H7 (cell line): Measurements from ENCODE around the gene PIM3. TPM values are rescaled to one million over a fixed set of nuclear protein-coding genes. Genes with fewer than 3 reads are reported as not detected.
A peak's percentile ranks its signal among the peaks of the same experiment; 100 is the strongest.

Source experiments
- DNase-seq: peaks from one replicate; pipeline ENCODE4 v3.0.0; 2012
- H3K27me3 ChIP-seq: 2 replicates; pipeline ENCODE4 v1.6.0; 2011; ENCODE audit warnings: mild to moderate bottlenecking, low read length; ENCODE audit not compliant: control insufficient read depth, insufficient read depth
- H3K36me3 ChIP-seq: replicated peaks from 2 replicates; pipeline ENCODE4 v1.5.1; 2011; ENCODE audit warnings: low read length; ENCODE audit not compliant: control insufficient read depth, insufficient read depth
- H3K4me3 ChIP-seq: 2 replicates; pipeline ENCODE4 v1.5.1; 2011; ENCODE audit warnings: low read depth, mild to moderate bottlenecking, control low read depth, low read length, moderate library complexity; ENCODE audit not compliant: insufficient read depth
- total RNA-seq: library from RNA; depleted of rRNA; stranded (reverse); fragments of >200 nt; shearing (Covaris generic); gene quantifications from 2 replicates; pipeline ENCODE4 v1.2.3, GENCODE V29; 2014

Gene PIM3
- total RNA-seq, 1 experiment from 2014 or later: 71.2 TPM

DNA sequence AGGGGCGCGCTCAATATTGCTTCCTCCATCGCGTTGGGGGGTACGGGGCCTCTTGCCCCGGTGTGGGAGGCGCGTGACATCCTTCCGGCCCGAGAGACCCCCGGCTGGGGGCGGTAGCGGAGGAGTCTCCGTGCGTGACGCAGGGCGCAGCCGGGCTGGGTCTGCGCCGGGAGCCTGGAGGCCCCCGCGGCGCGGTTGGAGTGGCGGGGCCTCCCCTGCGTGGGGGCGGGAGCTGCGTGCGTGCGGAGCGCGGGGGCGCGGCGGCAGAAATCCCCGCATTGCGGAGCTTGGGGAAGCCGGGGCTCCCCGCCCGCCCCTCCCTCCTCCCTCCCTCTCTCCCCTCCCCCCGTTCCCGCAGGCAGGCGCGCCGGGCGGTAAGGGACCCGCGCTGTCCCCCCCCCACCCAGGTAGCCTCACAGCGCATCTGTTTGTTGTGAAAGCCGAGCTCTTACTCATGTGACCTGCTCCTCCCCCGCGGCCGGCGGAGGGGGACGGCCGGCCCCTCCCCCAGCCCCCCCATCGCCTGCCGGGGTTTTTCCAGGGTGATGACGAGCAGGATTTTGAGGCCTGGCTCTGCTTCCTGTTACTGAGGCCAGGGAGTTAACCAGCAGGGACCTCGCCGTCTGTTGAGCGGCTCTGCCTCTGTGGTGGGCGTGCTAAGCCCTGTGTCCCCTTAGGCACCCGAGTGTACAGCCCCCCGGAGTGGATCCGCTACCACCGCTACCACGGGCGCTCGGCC is 1.6 kb downstream of the PIM3 start:
- peaks cover 5% of the 10 kb centered on the region; the same call in 1 of the 2 replicates for H3K27me3 ChIP-seq
- peak; percentile 97 for DNase-seq
- peaks cover 7% of the 10 kb centered on the region for H3K36me3 ChIP-seq
- peak overlapping the region; percentile 91 for H3K4me3 ChIP-seq

DNA sequence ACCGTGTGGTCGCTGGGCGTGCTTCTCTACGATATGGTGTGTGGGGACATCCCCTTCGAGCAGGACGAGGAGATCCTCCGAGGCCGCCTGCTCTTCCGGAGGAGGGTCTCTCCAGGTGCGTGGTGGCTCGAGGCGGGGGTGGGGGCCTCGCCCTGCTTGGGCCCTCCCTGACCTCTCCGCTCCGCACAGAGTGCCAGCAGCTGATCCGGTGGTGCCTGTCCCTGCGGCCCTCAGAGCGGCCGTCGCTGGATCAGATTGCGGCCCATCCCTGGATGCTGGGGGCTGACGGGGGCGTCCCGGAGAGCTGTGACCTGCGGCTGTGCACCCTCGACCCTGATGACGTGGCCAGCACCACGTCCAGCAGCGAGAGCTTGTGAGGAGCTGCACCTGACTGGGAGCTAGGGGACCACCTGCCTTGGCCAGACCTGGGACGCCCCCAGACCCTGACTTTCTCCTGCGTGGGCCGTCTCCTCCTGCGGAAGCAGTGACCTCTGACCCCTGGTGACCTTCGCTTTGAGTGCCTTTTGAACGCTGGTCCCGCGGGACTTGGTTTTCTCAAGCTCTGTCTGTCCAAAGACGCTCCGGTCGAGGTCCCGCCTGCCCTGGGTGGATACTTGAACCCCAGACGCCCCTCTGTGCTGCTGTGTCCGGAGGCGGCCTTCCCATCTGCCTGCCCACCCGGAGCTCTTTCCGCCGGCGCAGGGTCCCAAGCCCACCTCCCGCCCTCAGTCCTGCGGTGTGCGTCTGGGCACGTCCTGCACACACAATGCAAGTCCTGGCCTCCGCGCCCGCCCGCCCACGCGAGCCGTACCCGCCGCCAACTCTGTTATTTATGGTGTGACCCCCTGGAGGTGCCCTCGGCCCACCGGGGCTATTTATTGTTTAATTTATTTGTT is 2.4 kb downstream of the PIM3 start:
- DNase-seq: peak; percentile 48
- peak overlapping the region; percentile 24; the same call in 1 of the 2 replicates for H3K4me3 ChIP-seq
- peaks cover 5% of the 10 kb centered on the region; the same call in 1 of the 2 replicates for H3K27me3 ChIP-seq
- peaks cover 7% of the 10 kb centered on the region for H3K36me3 ChIP-seq

DNA sequence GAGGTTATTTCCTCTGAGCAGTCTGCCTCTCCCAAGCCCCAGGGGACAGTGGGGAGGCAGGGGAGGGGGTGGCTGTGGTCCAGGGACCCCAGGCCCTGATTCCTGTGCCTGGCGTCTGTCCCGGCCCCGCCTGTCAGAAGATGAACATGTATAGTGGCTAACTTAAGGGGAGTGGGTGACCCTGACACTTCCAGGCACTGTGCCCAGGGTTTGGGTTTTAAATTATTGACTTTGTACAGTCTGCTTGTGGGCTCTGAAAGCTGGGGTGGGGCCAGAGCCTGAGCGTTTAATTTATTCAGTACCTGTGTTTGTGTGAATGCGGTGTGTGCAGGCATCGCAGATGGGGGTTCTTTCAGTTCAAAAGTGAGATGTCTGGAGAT is 3.1 kb downstream of the PIM3 start:
- Histone ChIP-seq H3K27me3 (peaks cover 5% of the 10 kb centered on the region; the same call in 1 of the 2 replicates), H3K36me3 (peaks cover 7% of the 10 kb centered on the region), H3K4me3 (no peak overlapping the region)
- DNase-seq: no peak

DNA sequence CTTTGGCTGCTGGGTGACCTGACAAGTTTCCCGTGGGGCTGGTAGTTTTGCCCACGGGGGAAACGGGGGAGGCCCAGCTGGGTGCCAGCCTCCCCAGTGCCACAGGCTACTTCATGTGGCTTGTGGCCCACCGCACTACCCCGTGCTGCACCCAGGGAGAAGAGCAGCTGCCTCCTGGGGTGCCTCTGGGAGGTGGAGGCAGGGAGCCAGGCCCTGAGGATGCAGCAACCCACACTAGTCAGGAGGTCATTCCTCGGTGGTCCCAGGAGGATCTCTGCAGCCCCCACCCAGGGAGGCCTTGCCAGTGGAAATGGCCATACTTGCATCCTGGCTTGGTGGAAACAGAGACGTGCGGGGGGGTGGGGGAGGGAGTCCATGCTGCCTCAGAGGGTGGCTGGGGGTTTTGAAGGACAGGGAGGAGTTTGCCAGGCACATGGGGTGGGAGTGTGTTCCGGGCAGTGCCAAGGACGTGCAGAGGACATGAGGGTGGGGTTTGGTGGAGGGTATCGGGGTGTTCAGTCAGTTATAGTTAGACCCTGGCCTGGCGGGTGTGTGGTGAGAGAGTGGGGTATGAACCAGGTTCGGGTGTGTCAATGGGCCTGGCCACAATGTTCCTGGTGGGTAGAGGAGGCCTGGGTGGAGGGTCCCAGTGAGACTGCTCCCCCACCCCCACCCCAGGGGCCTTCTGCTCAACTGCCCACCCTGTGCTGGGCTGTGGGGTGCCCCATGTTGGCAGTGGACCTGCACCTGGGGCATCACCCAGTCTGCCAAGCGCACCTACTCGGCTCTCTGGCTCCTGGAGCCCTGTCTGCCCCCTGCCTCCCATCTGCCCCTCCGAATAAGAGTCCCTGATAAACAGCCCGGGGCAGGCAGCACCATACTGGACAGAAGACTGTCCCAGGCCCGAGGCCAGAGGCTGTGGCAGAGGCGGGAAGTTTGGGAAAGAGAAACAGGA is 3.8 kb downstream of the PIM3 start:
- Histone ChIP-seq H3K4me3 (no peak overlapping the region), H3K27me3 (peaks cover 5% of the 10 kb centered on the region; the same call in 1 of the 2 replicates), H3K36me3 (peaks cover 7% of the 10 kb centered on the region)
- DNase-seq: peak; percentile 43

DNA sequence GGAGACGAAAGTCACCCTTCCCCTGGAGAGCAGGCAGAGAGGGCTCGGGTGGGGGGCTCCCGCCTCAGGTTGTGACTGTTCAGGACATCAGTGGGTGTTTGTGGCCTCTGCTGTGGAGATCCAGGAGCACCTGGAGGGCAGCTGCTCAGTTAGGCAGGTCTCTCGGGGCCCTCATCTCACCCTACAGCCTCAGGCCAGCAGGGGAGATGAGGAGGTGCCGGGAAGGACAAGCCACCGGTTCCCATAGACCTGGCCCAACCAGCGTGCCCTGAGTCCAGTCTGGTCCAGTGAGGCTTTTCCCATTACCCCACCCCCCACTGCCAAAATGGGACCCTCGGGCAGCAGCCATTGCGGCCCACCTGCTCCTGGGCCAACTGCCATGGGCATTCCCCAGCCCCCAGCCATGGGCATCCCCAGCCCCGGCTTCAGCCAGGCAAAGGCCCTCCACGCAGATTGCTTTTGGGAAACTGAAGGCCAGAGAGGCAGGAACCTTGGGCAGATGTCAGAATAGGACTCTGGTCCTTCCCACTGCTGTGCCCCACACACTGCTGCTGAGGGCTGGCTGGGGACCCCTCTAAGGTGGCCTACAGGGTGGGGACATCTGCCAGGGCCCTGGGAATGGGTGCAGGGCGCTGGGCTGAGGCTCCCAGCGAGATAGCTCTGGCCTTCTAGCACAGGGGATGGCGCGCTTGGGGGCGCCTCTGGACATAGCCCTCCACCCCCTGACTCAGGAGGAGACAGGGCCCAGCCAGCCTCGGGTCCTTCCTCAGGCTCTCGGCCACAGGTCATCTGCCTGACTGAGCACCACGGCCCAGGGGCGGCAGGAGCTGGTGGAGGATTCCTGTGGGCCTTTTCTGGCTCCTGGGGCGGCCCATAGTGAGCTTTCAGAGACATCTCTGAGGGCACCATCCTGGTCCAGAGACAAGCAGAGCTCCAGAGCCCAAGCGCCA is 4.8 kb downstream of the PIM3 start:
- Histone ChIP-seq H3K4me3 (no peak overlapping the region), H3K36me3 (peaks cover 7% of the 10 kb centered on the region), H3K27me3 (peaks cover 2% of the 10 kb centered on the region; the same call in 1 of the 2 replicates)
- peak; percentile 56 for DNase-seq

DNA sequence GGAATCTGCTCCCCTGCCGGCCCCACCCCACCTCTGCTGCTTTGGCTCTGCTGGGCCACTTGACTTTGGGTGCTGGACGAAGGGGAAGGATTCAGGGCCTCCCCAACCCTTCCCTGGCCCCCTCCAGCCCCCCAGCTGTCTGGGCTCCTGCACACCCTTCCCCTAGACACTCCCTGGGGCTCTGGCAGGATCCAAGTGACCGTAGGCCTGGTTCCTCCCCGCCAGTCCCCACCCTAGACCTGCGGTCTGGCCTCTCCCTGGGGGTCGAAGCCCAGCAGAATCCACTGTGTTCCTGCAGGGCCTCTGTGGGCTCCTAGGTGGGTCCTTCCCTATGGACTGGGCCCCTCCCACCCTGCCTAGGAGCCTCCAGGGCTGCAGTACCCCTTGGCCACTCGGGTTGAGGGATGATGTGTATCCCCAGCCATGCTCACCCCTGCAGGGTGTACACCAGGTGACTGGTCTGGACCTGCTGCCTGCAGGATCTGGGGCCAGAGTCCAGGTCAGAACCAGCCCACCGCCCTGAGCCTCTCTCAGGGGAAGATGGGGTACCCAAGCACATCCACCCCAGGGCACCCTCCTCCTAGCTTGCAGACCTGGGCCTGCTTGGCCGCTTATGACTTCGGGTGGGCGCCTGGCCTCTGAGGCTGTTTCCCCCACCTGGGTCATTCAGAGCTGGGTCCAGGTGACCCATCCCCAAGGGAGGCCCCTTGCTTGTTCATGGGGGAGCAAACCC is 5.6 kb downstream of the PIM3 start:
- peak; percentile 56 for DNase-seq
- peaks cover 7% of the 10 kb centered on the region for H3K36me3 ChIP-seq
- H3K27me3 ChIP-seq: peaks cover 10% of the 10 kb centered on the region
- no peak overlapping the region for H3K4me3 ChIP-seq

DNA sequence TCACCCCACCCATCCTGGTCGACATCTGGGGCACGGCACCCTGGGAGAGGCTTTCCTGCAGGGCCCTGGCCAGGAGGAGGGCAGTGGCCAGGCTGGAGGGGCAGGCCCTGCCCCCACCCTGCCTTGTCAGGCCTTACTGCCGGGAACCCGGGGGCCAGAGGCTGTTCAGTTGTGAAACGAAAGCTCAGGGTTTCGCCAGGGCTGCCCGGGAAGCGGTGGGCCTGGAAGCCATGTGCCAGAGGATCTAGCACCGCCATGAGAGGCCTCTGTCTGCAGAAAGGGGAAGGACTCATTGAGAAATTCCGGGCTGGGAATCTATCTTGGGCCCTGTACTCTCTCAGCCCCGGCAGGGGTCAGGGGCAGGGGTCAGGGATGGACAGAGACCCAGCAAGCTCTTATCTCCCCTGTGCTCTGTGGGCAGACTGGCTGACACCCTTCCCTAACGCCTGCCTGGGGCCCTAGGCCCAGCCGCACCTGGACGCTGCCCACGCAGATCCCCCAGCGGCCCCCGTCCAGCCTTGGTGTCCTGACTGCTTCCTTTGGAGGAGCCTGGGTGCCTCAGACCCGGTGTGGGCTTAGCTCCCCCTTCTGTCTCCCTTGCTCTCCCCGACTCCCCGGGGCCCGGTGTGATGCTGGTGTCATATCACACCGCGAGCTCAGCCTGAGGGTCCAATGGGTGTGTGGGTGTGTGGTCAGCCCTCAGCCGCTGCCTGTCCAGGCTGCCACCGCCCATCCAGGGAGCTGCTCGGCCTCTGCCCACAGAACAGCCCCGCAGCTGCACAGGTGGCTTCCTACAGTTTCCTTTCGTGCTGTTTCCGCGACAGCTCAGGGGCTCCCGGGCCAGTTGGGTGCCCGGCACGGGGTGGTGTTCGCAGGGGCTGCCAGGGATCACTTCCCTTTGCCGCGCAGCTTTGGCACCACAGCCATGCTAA is 6.5 kb downstream of the PIM3 start:
- peak; percentile 66 for DNase-seq
- Histone ChIP-seq H3K4me3 (no peak overlapping the region), H3K36me3 (peaks cover 7% of the 10 kb centered on the region), H3K27me3 (peaks cover 16% of the 10 kb centered on the region)

DNA sequence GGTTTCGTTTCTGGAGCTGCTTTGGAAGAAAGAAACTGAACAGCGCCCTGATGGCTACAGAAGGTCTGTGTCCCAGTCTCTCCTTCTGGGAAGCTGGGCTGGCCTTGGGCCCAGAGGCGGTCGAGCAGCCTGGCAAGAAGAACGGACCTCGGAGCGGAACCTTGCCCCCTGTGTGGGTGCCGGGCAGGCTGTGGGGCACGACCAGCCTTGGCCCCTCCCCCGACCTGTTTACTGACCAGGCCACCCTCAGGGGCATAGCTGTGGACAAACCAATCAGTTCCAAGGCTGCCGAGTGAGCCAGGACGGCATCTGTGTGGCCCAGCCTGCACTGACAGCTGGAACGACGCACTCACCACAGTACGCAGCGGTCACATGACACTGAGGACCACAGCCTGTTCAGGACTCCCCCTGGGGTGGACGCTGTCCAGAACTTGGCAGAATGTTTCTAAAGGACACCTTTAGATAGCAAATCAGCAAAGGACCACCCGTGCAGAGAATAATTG is 7.2 kb downstream of the PIM3 start:
- Histone ChIP-seq H3K36me3 (peaks cover 7% of the 10 kb centered on the region), H3K27me3 (peaks cover 20% of the 10 kb centered on the region), H3K4me3 (no peak overlapping the region)
- peak; percentile 47 for DNase-seq

DNA sequence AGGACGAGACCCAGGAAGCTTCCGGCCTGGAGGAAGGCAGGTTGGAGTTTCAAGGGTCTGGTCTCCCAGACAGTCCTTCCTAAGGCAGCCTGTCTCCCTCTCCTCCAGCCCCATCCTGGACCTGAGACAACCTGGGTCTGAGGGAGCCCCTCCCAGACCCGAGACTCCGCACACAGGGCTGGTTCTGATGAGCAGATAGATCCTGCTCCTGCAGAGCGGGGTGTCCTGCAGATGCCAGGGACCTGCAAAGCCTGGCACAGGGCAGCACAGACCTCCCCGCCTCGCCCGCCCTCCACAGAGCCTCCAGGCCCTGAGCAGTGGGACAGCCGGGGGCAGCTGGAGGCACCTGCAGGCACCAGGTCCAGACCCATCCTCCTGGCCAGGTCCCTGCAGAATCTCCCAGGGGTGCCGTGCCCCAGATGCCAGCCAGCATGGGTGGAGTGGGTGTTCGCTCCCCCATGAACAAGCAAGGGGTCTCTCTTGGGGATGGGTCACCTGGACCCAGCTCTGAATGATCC is 7.8 kb downstream of the PIM3 start:
- Histone ChIP-seq H3K4me3 (no peak overlapping the region), H3K27me3 (peaks cover 21% of the 10 kb centered on the region), H3K36me3 (peaks cover 4% of the 10 kb centered on the region)
- peak; percentile 53 for DNase-seq

DNA sequence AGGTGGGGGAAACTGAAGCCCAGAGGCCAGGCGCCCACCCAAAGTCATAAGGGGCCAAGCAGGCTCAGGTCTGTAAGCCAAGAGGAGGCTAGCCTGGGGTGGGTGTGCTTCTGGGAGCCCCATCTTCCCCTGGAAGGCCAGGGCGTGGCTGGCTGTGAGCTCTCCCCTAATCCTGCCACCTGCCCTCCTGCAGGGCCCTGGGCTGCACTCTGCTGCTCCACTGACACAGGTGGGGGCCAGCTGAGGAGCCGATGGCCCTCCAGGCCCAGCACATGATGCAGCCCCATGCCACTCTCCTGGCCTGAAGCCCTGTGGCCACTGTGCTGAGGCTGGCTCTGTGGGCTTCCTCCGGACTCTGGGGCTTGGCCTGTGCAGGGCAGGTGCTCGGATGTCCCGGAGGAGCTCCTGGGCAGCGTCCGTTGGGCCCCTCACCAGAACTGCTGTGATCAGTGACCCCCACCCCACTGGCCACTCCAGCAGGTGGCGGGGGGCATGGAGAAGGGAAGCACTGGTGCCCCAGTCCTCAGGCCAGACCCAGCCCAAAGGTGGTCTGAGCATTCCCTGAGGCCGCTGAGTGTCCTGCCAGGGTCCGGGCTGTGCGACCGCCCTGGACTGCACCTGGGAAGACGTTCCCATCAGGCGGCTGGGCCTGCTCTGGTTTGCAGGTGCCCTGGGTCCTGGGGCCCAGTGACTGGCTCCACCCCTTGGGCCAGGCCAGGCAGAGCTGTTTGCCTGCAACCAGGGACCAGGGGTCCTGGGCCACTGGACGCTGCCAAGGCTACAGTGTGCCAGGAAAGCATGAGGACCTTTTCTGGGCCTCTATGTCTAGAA is 8.5 kb downstream of the PIM3 start:
- Histone ChIP-seq H3K4me3 (no peak overlapping the region), H3K36me3 (no peaks in the 10 kb centered on the region), H3K27me3 (peaks cover 21% of the 10 kb centered on the region)
- DNase-seq: peak; percentile 69
